A204.1 (cell line): ENCODE data around the gene SPRR1B.
"Not testable (repeated sequence)": the region's sequence is repeated elsewhere in the genome, so short reads cannot be mapped to it uniquely, and the experiment has no call there.

Experiments used
- FAIRE-seq: peaks from 2 replicates; lab custom pipeline; 2012; peaks lifted over from hg19 to GRCh38; lab: Jason Lieb, UNC

The SPRR1B gene

GRCh38 chr1:153030895-153031294, at the start of gene SPRR1B:
Gene SPRR1B, plus strand, starts transcription at chr1:153031203. Its CDS starts 1,143 bp downstream, at chr1:153032346.
- no peak for FAIRE-seq

- no peak for FAIRE-seq
Measured at GRCh38 chr1:152982076-152982475, 48.9 kb upstream of the SPRR1B start.

- FAIRE-seq = no peak
Measured at GRCh38 chr1:152983234-152983633, 47.8 kb upstream of the SPRR1B start.

GRCh38 chr1:152983743-152984142, 47.3 kb upstream of the SPRR1B start, which contains the start of gene SPRR1A:
Gene SPRR1A, plus strand, starts transcription at chr1:152984081. Its CDS starts 1,150 bp downstream, at chr1:152985231.
- no peak for FAIRE-seq

GRCh38 chr1:152986578-152986977, 44.4 kb upstream of the SPRR1B start:
- FAIRE-seq = peak; percentile 64

GRCh38 chr1:152993186-152993585, 37.8 kb upstream of the SPRR1B start:
- FAIRE-seq = no peak

GRCh38 chr1:152995842-152996241, 35.2 kb upstream of the SPRR1B start:
- no peak for FAIRE-seq

- no peak for FAIRE-seq
Measured at GRCh38 chr1:152996633-152997400, 34.2 kb upstream of the SPRR1B start.

GRCh38 chr1:152997901-152998300, 33.1 kb upstream of the SPRR1B start:
- no peak for FAIRE-seq

- no peak for FAIRE-seq
Measured at GRCh38 chr1:152998476-152998875, 32.5 kb upstream of the SPRR1B start.

- FAIRE-seq = no peak
Measured at GRCh38 chr1:152999818-153000217, 31.2 kb upstream of the SPRR1B start.

- FAIRE-seq = no peak
Measured at GRCh38 chr1:153000294-153000693, 30.7 kb upstream of the SPRR1B start.

GRCh38 chr1:153001382-153001781, 29.6 kb upstream of the SPRR1B start, which contains the start of gene SPRR3:
Gene SPRR3, plus strand, starts transcription at chr1:153001749. Its CDS starts 1,272 bp downstream, at chr1:153003021.
- no peak for FAIRE-seq

GRCh38 chr1:153011235-153011758, 19.7 kb upstream of the SPRR1B start:
- FAIRE-seq = not testable (repeated sequence)

- FAIRE-seq = not testable (repeated sequence)
Measured at GRCh38 chr1:153021829-153022228, 9.2 kb upstream of the SPRR1B start.

GRCh38 chr1:153022340-153022739, 8.7 kb upstream of the SPRR1B start:
- FAIRE-seq = not testable (repeated sequence)

- no peak for FAIRE-seq
Measured at GRCh38 chr1:153023109-153023508, 7.9 kb upstream of the SPRR1B start.

- no peak for FAIRE-seq
Measured at GRCh38 chr1:153024413-153024812, 6.6 kb upstream of the SPRR1B start.

GRCh38 chr1:153025797-153026196, 5.2 kb upstream of the SPRR1B start:
- FAIRE-seq = no peak

GRCh38 chr1:153028766-153029165, 2.2 kb upstream of the SPRR1B start:
- FAIRE-seq = no peak

GRCh38 chr1:153032073-153032472, 1.1 kb downstream of the SPRR1B start:
- no peak for FAIRE-seq

GRCh38 chr1:153032677-153033308, 1.8 kb downstream of the SPRR1B start:
- FAIRE-seq = no peak

- no peak for FAIRE-seq
Measured at GRCh38 chr1:153035211-153035610, 4.2 kb downstream of the SPRR1B start.
